Hepatocyte (in vitro differentiated cells): ENCODE measurements around the gene ICE1. TPM values are rescaled to one million over a fixed set of nuclear protein-coding genes. Genes with fewer than 3 reads are reported as not detected.

Experiments used
- DNase-seq: peaks from one replicate; pipeline ENCODE4 v3.0.0-alpha.2; 2016; ENCODE audit warnings: low spot score
- H2AFZ ChIP-seq: fragments of 200-600 bp; sonication (generic); 2 replicates; pipeline ENCODE4 v1.6.0; 2016; ENCODE audit warnings: antibody characterized with exemption, mild to moderate bottlenecking
- H3K27ac ChIP-seq: fragments of 200-600 bp; sonication (generic); 2 replicates; pipeline ENCODE4 v1.5.1; 2016; ENCODE audit warnings: mild to moderate bottlenecking
- H3K27me3 ChIP-seq: fragments of 200-600 bp; sonication (generic); 2 replicates; pipeline ENCODE4 v1.6.1; 2016
- H3K36me3 ChIP-seq: fragments of 200-600 bp; sonication (generic); replicated peaks from 2 replicates; pipeline ENCODE4 v1.5.1; 2016; ENCODE audit warnings: low read depth; ENCODE audit not compliant: insufficient read depth
- H3K4me1 ChIP-seq: fragments of 200-600 bp; sonication (generic); 2 replicates; pipeline ENCODE4 v1.5.1; 2016; ENCODE audit warnings: mild to moderate bottlenecking, moderate library complexity; ENCODE audit not compliant: insufficient read depth
- H3K4me2 ChIP-seq: fragments of 200-600 bp; sonication (generic); 2 replicates; pipeline ENCODE4 v1.6.0; 2016
- H3K4me3 ChIP-seq: fragments of 200-600 bp; sonication (generic); 2 replicates; pipeline ENCODE4 v1.5.1; 2016; ENCODE audit warnings: mild to moderate bottlenecking
- H3K79me2 ChIP-seq: fragments of 200-600 bp; sonication (generic); 2 replicates; pipeline ENCODE4 v1.6.0; 2017; ENCODE audit warnings: mild to moderate bottlenecking
- H3K9me2 ChIP-seq: fragments of 200-600 bp; sonication (generic); replicated peaks from 2 replicates; pipeline ENCODE4 v1.6.0; 2017; ENCODE audit warnings: mild to moderate bottlenecking; ENCODE audit not compliant: insufficient read depth
- H3K9me3 ChIP-seq: fragments of 200-600 bp; sonication (generic); 2 replicates; pipeline ENCODE4 v1.5.1; 2016; ENCODE audit warnings: low read depth, mild to moderate bottlenecking
- H4K20me1 ChIP-seq: fragments of 200-600 bp; sonication (generic); 2 replicates; pipeline ENCODE4 v1.6.0; 2016; ENCODE audit warnings: mild to moderate bottlenecking; ENCODE audit not compliant: insufficient read depth, poor library complexity, severe bottlenecking
- CTCF ChIP-seq: fragments of 200-600 bp; sonication (generic); IDR thresholded peaks from 2 replicates; pipeline ENCODE4 v1.5.1; 2016; ENCODE audit warnings: antibody characterized with exemption, mild to moderate bottlenecking; ENCODE audit not compliant: poor library complexity
- EZH2 ChIP-seq: fragments of 200-600 bp; sonication (generic); IDR thresholded peaks from 2 replicates; pipeline ENCODE4 v1.6.1; 2016; ENCODE audit warnings: antibody characterized with exemption, mild to moderate bottlenecking, borderline replicate concordance
- EZH2phosphoT487 ChIP-seq: fragments of 200-600 bp; sonication (generic); IDR thresholded peaks from one replicate; pipeline ENCODE4 v1.6.1; 2018; ENCODE audit warnings: antibody characterized with exemption, mild to moderate bottlenecking, low read depth, moderate library complexity; ENCODE audit not compliant: unreplicated experiment, severe bottlenecking
- WGBS: methylation state at CpG from one replicate; pipeline ENCODE4 v1.1.6; 2016; ENCODE audit warnings: low lambda C conversion rate; ENCODE audit errors: missing lambda C conversion rate; 5-methylcytosine and 5-hydroxymethylcytosine counted together
- polyA plus RNA-seq: library from polyadenylated mRNA; unstranded; fragments of >200 nt; fragmentation: Nextera tagmentation; extraction: Ambion mirVana; gene quantifications from 2 replicates; pipeline ENCODE4 v1.2.1, GENCODE V29; 2016
- total RNA-seq: library from RNA; depleted of rRNA; stranded (reverse); fragments of >200 nt; gene quantifications from 2 replicates; pipeline ENCODE4 v1.2.3, GENCODE V29; 2014

Gene ICE1
- total and polyA plus RNA-seq, 2 experiments from 2014 or later, result 9.5 to 26.5 TPM

- Histone ChIP-seq H2AFZ (no peak overlapping the region), H3K27me3 (no peaks in the 10 kb centered on the region), H3K9me2 (no peaks in the 10 kb centered on the region), H3K4me3 (no peak overlapping the region), H3K27ac (no peak overlapping the region), H3K4me2 (no peak overlapping the region), H3K4me1 (no peaks in the 10 kb centered on the region), H4K20me1 (no peaks in the 10 kb centered on the region), H3K79me2 (no peaks in the 10 kb centered on the region), H3K9me3 (no peaks in the 10 kb centered on the region), H3K36me3 (no peaks in the 10 kb centered on the region)
- TF ChIP-seq CTCF (no peak), EZH2phosphoT487 (no peak), EZH2 (no peak)
- 76% methylated on average over 4 of the region's 4 CpGs for WGBS
- no peak for DNase-seq
These were observed 18.7 kb upstream of the ICE1 start for GRCh38 chr5:5403741-5404140.

- Histone ChIP-seq H3K27ac (no peak overlapping the region), H3K4me3 (no peak overlapping the region), H2AFZ (no peak overlapping the region), H3K4me1 (no peaks in the 10 kb centered on the region), H3K9me3 (no peaks in the 10 kb centered on the region), H4K20me1 (no peaks in the 10 kb centered on the region), H3K27me3 (no peaks in the 10 kb centered on the region), H3K4me2 (no peak overlapping the region), H3K79me2 (no peaks in the 10 kb centered on the region), H3K9me2 (no peaks in the 10 kb centered on the region), H3K36me3 (no peaks in the 10 kb centered on the region)
- no peak for DNase-seq
- no peak for TF ChIP-seq EZH2
- TF ChIP-seq EZH2phosphoT487, result no peak
- TF ChIP-seq CTCF, result no peak
- 73% methylated on average over 5 of the region's 5 CpGs for WGBS
These were observed 18.1 kb upstream of the ICE1 start for GRCh38 chr5:5404381-5404780.

GRCh38 chr5:5405441-5405840, 17.0 kb upstream of the ICE1 start:
- Histone ChIP-seq H3K27me3 (no peaks in the 10 kb centered on the region), H3K9me3 (no peaks in the 10 kb centered on the region), H4K20me1 (no peaks in the 10 kb centered on the region), H3K9me2 (no peaks in the 10 kb centered on the region), H3K36me3 (no peaks in the 10 kb centered on the region), H3K27ac (no peak overlapping the region), H3K79me2 (no peaks in the 10 kb centered on the region), H3K4me3 (no peak overlapping the region), H2AFZ (no peak overlapping the region), H3K4me2 (no peak overlapping the region), H3K4me1 (no peaks in the 10 kb centered on the region)
- DNase-seq, result no peak
- TF ChIP-seq EZH2, result no peak
- no peak for TF ChIP-seq CTCF
- TF ChIP-seq EZH2phosphoT487, result no peak
- WGBS, result 100% methylated on average over 1 of the region's 1 CpG

GRCh38 chr5:5407924-5408323, 14.6 kb upstream of the ICE1 start:
- 92% methylated on average over 5 of the region's 5 CpGs for WGBS
- Histone ChIP-seq H3K4me2 (no peak overlapping the region), H3K27me3 (no peaks in the 10 kb centered on the region), H3K9me3 (no peaks in the 10 kb centered on the region), H3K4me3 (no peak overlapping the region), H3K27ac (no peak overlapping the region), H3K4me1 (no peaks in the 10 kb centered on the region), H2AFZ (no peak overlapping the region), H4K20me1 (no peaks in the 10 kb centered on the region), H3K79me2 (no peaks in the 10 kb centered on the region), H3K36me3 (no peaks in the 10 kb centered on the region), H3K9me2 (no peaks in the 10 kb centered on the region)
- TF ChIP-seq EZH2phosphoT487 (no peak), EZH2 (no peak), CTCF (no peak)
- no peak for DNase-seq
